Hepatocyte (in vitro differentiated cells): ENCODE data around the gene AOC1.

Experiments used
- EZH2 ChIP-seq: fragments of 200-600 bp; sonication (generic); IDR thresholded peaks from 2 replicates; pipeline ENCODE4 v1.6.1; 2016; ENCODE audit warnings: antibody characterized with exemption, mild to moderate bottlenecking, borderline replicate concordance
- TF ChIP-seq, protein P1 (sequence below): fragments of 200-600 bp; sonication (generic); IDR thresholded peaks from 2 replicates; pipeline ENCODE4 v1.5.1; 2016; ENCODE audit warnings: antibody characterized with exemption, mild to moderate bottlenecking; ENCODE audit not compliant: poor library complexity

DNA sequence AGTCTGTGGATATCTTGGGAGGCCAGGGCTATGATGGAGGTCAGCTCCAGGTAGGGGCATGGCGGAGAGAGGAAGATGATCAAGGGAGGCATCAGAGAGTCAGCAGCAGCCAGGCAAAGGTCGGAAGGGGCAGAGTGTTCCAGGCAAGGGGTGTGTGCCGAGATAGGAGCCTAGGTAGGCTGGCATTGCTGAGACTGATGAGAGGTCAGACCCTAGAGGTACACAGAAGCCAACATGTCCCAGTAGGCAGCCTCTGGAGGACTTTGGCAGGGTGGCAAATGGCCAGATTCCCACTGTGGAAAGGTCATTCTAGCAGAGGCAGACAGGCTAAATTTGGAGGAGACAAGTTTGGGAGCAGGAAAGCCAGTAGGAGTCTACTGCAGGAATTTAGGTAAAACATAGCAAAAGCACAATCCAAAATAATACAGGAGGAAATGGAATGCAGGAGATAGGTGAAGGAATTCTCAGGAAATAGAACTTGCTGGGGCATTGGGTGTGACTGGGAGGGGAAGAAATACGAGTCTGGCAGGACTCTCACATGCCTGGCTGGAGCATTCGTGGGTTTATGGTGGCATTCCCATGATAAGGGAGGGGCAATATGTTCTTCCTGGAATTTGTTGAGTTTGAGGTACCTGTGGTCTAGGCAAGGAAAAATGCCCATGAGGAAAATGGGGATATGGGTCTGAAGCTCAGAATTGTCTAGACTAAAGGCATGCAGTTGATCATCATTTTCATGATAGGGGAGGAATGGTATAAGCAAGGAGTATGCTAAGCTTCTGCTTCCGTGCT lies 26.1 kb upstream of the AOC1 start:
- TF ChIP-seq, protein P1, sequence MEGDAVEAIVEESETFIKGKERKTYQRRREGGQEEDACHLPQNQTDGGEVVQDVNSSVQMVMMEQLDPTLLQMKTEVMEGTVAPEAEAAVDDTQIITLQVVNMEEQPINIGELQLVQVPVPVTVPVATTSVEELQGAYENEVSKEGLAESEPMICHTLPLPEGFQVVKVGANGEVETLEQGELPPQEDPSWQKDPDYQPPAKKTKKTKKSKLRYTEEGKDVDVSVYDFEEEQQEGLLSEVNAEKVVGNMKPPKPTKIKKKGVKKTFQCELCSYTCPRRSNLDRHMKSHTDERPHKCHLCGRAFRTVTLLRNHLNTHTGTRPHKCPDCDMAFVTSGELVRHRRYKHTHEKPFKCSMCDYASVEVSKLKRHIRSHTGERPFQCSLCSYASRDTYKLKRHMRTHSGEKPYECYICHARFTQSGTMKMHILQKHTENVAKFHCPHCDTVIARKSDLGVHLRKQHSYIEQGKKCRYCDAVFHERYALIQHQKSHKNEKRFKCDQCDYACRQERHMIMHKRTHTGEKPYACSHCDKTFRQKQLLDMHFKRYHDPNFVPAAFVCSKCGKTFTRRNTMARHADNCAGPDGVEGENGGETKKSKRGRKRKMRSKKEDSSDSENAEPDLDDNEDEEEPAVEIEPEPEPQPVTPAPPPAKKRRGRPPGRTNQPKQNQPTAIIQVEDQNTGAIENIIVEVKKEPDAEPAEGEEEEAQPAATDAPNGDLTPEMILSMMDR: no peak
- TF ChIP-seq EZH2: no peak
